Natural killer cell treated with Interleukin-12 subunit alpha and Interleukin-12 subunit beta and Interleukin-15 and Interleukin-18, amount 100 ng/mL, for 72 hours (primary cell): Measurements from ENCODE around the gene GRIN1. TPM values are rescaled to one million over a fixed set of nuclear protein-coding genes. Genes with fewer than 3 reads are reported as not detected.

Experiments
- ATAC-seq, 2 donors: fragments of 150-1000 bp; cut with Tn5 transposase in 1 of 2; sonication (Bioruptor Pico), chemical (Tn5 transposase) in 1 of 2; 2 replicates each; pipeline ENCODE4 v1.10.0; 2021
- DNase-seq: peaks from one replicate; pipeline ENCODE4 v3.0.0; 2022; ENCODE audit warnings: low spot score
- H3K27ac Mint-ChIP-seq, 2 donors: 1 replicate in 1 of 2; 2 replicates in 1 of 2; pipeline ENCODE4 v1.8.0; 2022; ENCODE audit warnings: mixed read lengths in 2 of 2, mild to moderate bottlenecking in 1 of 2, moderate library complexity in 1 of 2
- H3K27me3 Mint-ChIP-seq, 2 donors: 1 replicate in 1 of 2; 2 replicates in 1 of 2; pipeline ENCODE4 v1.8.0; 2022; ENCODE audit warnings: mixed read lengths in 2 of 2
- H3K36me3 Mint-ChIP-seq: one replicate; pipeline ENCODE4 v1.8.0; 2022; ENCODE audit warnings: mixed read lengths
- H3K4me1 Mint-ChIP-seq, 2 donors: 1 replicate in 1 of 2; 2 replicates in 1 of 2; pipeline ENCODE4 v1.8.0; 2022; ENCODE audit warnings: low read depth in 2 of 2, mixed read lengths in 2 of 2, mild to moderate bottlenecking in 1 of 2
- H3K4me3 Mint-ChIP-seq: one replicate; pipeline ENCODE4 v1.8.0; 2022; ENCODE audit warnings: mixed read lengths
- H3K9me3 Mint-ChIP-seq: 2 replicates; pipeline ENCODE4 v1.8.0; 2022; ENCODE audit warnings: mixed read lengths
- total RNA-seq, 2 donors: library from RNA; stranded (reverse); gene quantifications; one replicate each; pipeline ENCODE4 v1.2.3, GENCODE V29; 2022

GRIN1 gene
- total RNA-seq, 2 donors from 2014 or later = 0.11 TPM; not detected in 1

DNA sequence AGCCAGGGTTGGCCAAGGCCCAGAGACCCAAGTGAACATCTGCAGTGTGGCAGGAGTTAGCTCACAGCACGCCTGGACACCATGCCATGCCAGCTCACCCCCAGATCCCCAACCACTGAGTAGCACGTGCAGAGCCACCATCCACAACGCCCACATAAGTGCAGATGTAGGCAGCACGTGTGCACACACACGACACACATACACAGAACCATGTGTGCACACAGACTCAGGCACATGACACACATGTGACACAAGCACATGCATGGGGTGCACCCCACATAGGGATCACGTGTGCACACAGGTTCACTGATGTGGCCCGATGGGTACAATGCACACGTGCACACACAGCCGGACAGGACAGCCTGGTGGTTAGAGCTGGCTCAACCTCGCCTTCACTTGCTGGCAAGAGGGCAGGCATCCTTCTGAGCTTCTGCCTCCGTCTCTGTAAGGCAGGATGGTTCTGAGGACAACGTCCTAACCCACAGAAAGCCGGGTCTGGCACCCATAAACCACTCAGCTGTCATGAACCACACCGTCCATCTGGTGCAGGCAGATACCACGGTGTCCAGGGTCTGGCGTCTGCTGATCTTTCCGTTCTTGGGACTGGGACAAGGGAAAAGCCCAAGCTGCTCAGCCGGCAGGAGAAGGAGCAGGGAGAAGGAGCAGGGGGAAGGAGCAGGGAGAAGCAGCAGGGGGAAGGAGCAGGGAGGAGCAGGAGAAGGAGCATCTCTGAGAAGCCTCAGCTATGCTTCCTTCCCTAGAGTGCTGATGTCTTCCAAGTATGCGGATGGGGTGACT, 18.9 kb downstream of the GRIN1 start:
- no peak overlapping the region for H3K27ac Mint-ChIP-seq
- H3K36me3 Mint-ChIP-seq = no peaks in the 10 kb centered on the region
- peaks cover 0 to 15% of the 10 kb centered on the region in 2 donors for H3K4me1 Mint-ChIP-seq
- H3K27me3 Mint-ChIP-seq = peaks cover 17 to 19% of the 10 kb centered on the region in 2 donors
- DNase-seq (no peak), ATAC-seq (no peak)
- H3K9me3 Mint-ChIP-seq = no peaks in the 10 kb centered on the region
- no peak overlapping the region for H3K4me3 Mint-ChIP-seq

DNA sequence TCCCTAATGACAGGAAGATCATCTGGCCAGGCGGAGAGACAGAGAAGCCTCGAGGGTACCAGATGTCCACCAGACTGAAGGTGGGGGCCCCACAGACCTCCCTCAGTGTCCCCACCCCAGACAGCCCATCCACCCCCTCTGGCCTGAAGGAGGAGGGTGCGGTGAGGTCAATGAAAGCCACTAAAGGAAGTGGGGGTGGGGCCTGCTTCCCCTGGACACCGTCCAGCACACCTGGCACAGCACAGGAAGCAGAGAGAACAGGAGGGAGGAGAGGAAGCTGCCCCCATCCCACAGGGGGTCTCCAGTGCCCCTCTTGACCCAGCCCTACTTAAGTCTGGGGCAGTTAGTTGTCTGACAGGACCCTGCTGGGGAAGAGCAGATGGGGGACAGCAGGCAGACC, 19.7 kb downstream of the GRIN1 start:
- DNase-seq = no peak

DNA sequence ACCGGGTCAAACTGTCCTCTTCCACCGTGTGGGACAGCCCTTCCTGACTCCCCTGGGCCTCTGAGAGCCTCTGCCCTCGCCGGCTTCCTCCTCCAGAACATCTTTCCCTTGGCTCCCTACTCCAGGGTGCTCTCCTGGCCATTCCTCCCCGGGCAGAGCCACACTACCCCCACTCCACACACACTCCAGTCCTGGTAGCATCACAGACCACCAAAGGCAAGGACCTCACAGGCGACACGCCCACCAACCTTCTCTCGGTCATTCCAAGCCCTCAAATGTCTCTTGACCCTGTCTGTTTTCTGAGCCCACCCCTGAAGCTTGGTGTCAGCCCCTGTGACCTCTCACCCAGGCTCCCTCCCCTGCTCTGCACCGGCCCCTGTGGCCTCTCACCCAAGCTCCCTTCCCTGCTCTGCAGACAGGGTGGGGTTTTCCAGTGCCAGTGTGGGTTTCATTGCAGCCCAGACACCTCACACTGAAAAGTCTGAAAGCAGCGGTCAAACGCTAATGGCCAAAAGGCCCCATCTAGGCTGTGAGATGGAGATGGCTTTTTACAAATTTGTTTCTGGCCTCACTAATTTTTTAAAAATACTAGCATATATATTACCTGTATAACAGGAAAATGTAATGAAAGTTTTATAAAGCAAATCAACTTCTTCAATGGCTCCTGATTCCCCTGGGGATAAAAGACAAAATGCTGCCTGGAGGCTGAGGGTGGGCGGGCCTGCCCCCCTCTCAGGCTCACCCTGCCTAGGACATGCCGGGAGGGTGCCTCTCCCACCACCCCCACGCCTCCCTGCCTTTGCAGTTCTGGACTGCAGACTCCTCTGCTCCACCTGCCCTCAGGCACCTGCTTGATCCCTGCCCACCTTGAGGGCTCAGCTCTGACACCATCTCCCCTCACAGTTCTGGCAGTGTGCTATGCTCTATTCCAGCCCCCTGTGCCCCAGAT, 20.4 kb downstream of the GRIN1 start:
- no peak overlapping the region for H3K27ac Mint-ChIP-seq
- H3K9me3 Mint-ChIP-seq = no peaks in the 10 kb centered on the region
- H3K36me3 Mint-ChIP-seq = no peaks in the 10 kb centered on the region
- no peak overlapping the region for H3K4me3 Mint-ChIP-seq
- peaks cover 19% of the 10 kb centered on the region in 2 donors for H3K27me3 Mint-ChIP-seq
- H3K4me1 Mint-ChIP-seq = peaks cover 0 to 15% of the 10 kb centered on the region in 2 donors
- DNase-seq = no peak
- ATAC-seq = no peak

More for the DNA sequence above, 19.7 kb downstream of the GRIN1 start:
- Mint-ChIP-seq H3K27me3 (peaks cover 19% of the 10 kb centered on the region in 2 donors), H3K27ac (no peak overlapping the region), H3K4me1 (peaks cover 0 to 15% of the 10 kb centered on the region in 2 donors), H3K9me3 (no peaks in the 10 kb centered on the region), H3K4me3 (no peak overlapping the region), H3K36me3 (no peaks in the 10 kb centered on the region)
- no peak for ATAC-seq

DNA sequence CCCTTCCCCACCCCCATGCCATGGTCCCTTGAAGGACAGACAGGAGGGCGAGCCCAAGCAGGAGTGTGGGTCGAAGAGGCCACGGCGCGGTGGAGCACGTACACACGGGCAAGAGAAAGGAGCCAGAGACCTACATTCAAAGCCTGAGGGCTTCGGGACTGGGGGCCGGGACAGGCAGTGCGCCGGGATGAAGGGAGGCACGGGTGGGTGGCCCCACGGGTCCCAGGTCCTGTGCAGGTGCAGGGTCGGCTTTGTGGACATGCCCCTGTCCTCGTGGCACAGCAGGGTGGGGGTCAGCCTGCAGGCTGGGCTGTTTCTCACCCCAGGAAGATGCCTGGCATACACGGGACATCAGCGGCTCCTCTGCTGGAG, 21.1 kb downstream of the GRIN1 start:
- H3K36me3 Mint-ChIP-seq = no peaks in the 10 kb centered on the region
- H3K27ac Mint-ChIP-seq = no peak overlapping the region
- H3K4me3 Mint-ChIP-seq = no peak overlapping the region
- H3K9me3 Mint-ChIP-seq = no peaks in the 10 kb centered on the region
- H3K27me3 Mint-ChIP-seq = peaks cover 19% of the 10 kb centered on the region in 2 donors
- ATAC-seq (no peak), DNase-seq (no peak)
- H3K4me1 Mint-ChIP-seq = peaks cover 0 to 15% of the 10 kb centered on the region in 2 donors

DNA sequence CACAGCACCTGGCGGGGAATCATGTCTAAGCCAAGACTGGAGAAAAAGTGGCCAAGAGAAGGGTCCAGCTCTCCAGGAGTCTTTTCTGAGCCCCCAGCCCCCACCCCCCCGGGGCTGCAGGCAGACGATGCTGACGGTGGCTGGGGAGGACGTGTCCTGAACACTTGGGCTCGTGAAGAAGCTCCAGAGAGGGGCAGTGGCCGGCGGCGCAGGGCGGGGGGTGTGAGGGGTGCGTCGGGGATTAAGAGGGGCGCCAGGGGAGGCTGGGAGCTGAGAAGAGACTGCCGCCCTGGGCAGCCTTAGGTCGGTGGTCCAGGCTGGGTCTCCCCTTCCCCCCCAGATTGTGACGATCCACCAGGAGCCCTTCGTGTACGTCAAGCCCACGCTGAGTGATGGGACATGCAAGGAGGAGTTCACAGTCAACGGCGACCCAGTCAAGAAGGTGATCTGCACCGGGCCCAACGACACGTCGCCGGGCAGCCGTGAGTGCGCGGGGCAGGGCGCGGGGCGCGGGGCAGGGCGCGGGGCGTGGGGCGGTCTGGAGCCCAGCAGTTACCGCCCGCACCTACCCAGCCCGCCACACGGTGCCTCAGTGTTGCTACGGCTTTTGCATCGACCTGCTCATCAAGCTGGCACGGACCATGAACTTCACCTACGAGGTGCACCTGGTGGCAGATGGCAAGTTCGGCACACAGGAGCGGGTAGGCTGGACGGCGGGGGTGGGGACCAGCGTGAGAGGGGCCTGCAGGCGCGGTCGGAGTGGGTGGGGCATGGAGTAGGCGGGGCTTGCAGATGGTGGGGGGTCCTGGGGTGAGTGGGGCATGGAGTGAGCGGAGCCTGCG, 22.0 kb downstream of the GRIN1 start:
- H3K36me3 Mint-ChIP-seq = no peaks in the 10 kb centered on the region
- H3K27ac Mint-ChIP-seq = no peak overlapping the region
- DNase-seq (no peak), ATAC-seq (no peak)
- H3K4me1 Mint-ChIP-seq = peaks cover 0 to 15% of the 10 kb centered on the region in 2 donors
- H3K9me3 Mint-ChIP-seq = no peaks in the 10 kb centered on the region
- peaks cover 18 to 19% of the 10 kb centered on the region in 2 donors for H3K27me3 Mint-ChIP-seq
- no peak overlapping the region for H3K4me3 Mint-ChIP-seq

DNA sequence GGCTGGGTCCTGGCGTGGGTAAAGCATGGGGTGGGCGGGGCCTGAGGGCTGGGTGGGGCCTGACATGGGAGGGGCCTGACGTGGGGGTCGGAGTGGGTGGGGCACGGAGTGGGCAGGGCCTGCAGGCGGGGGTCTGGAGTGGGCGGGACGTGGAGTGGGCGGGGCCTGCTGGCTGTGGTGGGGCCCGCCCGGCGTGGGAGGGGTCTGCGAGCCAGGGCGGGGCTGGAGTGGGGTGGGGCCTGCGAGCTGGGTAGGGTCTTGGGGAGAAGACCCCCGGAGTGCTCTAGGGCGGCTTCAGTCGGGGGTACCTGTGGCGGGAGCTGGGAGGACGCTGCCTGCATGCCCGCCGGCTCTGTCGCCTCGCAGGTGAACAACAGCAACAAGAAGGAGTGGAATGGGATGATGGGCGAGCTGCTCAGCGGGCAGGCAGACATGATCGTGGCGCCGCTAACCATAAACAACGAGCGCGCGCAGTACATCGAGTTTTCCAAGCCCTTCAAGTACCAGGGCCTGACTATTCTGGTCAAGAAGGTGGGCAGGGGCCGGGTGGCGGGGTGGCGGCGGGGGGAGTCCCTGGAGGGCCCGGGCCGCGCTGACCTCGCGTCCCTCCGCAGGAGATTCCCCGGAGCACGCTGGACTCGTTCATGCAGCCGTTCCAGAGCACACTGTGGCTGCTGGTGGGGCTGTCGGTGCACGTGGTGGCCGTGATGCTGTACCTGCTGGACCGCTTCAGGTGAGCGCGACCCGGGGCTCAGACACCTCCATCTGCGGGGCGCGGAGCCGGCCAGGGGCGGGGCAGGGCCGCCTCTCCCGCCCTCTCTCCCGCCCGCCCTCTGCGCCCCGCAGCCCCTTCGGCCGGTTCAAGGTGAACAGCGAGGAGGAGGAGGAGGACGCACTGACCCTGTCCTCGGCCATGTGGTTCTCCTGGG, 22.9 kb downstream of the GRIN1 start:
- ATAC-seq (no peak), DNase-seq (no peak)
- H3K4me1 Mint-ChIP-seq = peaks cover 0 to 15% of the 10 kb centered on the region in 2 donors
- no peak overlapping the region for H3K4me3 Mint-ChIP-seq
- no peaks in the 10 kb centered on the region for H3K9me3 Mint-ChIP-seq
- no peaks in the 10 kb centered on the region for H3K36me3 Mint-ChIP-seq
- H3K27me3 Mint-ChIP-seq = peaks cover 21 to 25% of the 10 kb centered on the region in 2 donors
- no peak overlapping the region for H3K27ac Mint-ChIP-seq

DNA sequence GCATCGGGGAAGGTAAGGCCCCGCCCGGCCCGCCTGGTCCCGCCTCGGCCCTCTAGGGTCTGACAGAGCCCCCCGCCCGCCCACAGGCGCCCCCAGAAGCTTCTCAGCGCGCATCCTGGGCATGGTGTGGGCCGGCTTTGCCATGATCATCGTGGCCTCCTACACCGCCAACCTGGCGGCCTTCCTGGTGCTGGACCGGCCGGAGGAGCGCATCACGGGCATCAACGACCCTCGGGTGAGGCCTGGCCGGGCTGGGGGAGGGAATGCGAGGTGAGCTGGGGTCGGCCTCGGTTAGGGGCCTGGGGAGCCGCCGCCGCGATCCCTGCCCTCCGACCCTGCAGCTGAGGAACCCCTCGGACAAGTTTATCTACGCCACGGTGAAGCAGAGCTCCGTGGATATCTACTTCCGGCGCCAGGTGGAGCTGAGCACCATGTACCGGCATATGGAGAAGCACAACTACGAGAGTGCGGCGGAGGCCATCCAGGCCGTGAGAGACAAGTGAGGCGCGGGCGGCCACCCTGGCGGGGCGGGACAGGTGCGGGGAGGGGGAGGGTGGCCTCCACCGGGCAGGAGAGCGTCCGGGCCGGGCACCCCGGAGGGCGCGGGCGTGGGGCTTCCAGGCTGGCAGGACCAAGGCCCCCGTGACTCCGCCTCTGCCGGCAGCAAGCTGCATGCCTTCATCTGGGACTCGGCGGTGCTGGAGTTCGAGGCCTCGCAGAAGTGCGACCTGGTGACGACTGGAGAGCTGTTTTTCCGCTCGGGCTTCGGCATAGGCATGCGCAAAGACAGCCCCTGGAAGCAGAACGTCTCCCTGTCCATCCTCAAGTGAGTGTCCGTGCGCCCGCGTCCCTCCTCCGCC, 23.8 kb downstream of the GRIN1 start:
- ATAC-seq (no peak), DNase-seq (no peak)
- Mint-ChIP-seq H3K4me3 (no peak overlapping the region), H3K27ac (no peak overlapping the region), H3K36me3 (no peaks in the 10 kb centered on the region), H3K4me1 (peaks cover 0 to 10% of the 10 kb centered on the region in 2 donors), H3K27me3 (peaks cover 21 to 25% of the 10 kb centered on the region in 2 donors), H3K9me3 (no peaks in the 10 kb centered on the region)

DNA sequence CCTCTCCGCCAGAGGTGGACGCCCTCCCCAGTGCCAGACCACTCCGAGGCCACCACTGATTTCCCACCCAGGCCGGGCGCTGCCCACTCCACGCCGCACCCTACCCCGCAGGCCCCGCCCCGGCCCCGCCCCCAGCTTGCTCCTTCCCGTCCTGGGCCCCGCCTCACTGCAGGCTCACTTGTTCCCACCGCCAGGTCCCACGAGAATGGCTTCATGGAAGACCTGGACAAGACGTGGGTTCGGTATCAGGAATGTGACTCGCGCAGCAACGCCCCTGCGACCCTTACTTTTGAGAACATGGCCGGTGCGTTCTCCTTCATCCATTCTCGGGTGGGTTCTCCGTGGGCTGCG, 24.4 kb downstream of the GRIN1 start:
- no peak overlapping the region for H3K27ac Mint-ChIP-seq
- no peaks in the 10 kb centered on the region for H3K9me3 Mint-ChIP-seq
- H3K27me3 Mint-ChIP-seq = peaks cover 16 to 19% of the 10 kb centered on the region in 2 donors
- DNase-seq (no peak), ATAC-seq (no peak)
- H3K4me1 Mint-ChIP-seq = peaks cover 0 to 6% of the 10 kb centered on the region in 2 donors
- no peak overlapping the region for H3K4me3 Mint-ChIP-seq
- no peaks in the 10 kb centered on the region for H3K36me3 Mint-ChIP-seq

DNA sequence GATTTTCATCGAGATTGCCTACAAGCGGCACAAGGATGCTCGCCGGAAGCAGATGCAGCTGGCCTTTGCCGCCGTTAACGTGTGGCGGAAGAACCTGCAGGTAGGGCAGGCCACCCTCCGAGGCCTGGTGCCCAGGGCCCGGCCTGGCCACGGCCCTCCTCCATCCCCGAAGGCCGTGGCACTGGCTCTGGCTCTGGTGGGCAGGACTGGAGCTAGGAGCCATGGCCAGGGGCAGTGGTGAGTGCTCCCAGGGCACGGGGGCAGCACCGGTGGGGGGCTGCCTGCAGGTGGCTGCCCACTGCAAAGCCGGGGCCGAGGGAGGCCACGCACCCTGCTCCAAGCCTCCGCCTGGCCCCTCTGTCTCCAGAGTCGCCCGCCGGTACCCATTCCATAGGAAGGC, 24.9 kb downstream of the GRIN1 start:
- H3K27me3 Mint-ChIP-seq = peaks cover 16 to 17% of the 10 kb centered on the region in 2 donors
- no peaks in the 10 kb centered on the region for H3K9me3 Mint-ChIP-seq
- H3K4me1 Mint-ChIP-seq = peaks cover 0 to 5% of the 10 kb centered on the region in 2 donors
- no peaks in the 10 kb centered on the region for H3K36me3 Mint-ChIP-seq
- ATAC-seq (no peak), DNase-seq (no peak)
- no peak overlapping the region for H3K4me3 Mint-ChIP-seq
- H3K27ac Mint-ChIP-seq = no peak overlapping the region

DNA sequence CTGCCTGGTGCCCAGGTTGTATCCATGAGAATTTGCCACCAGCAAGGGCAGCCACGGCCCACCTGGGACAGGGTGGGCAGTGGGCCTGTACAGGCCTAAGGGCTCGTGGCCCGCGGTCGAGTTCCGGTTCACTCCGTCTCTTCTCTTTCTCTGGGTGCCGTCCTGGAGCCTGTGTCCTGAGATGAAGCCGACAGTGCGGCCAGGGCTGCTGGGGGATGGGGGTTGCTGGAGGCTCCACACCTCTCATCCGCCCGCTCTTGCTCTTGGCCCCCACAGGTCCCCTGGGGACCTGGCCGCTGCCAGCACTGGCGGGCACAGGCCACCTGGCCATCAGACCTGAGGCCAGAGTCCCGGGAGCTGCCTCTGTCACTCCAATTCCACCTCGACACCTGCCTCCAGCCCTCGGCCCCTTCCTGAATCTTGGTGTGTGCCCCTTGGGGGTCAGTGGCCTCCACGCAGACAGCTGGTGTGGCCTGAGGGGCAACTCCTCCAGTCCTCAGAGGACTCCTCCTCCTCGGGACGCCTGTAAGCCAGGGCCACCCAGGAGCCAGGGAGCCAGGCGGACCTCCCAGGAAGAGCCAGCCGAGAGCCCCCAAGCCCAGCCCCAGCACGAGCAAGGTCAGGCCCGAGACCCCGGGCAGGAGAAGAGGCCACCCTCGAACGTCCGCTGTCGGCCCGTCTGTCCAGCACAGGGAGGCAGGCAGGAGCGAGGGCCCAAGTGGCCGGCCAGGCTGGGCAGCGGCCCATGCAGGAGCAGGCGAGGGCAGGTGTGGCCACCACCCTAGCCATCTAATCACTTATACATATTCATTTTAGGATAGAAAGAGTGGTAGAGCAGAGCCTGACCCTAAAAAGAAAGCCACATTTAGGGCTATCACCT, 25.7 kb downstream of the GRIN1 start:
- Mint-ChIP-seq H3K4me3 (no peak overlapping the region), H3K27ac (no peak overlapping the region), H3K4me1 (no peaks in the 10 kb centered on the region), H3K27me3 (peaks cover 9 to 10% of the 10 kb centered on the region in 2 donors), H3K36me3 (no peaks in the 10 kb centered on the region), H3K9me3 (no peaks in the 10 kb centered on the region)
- DNase-seq = no peak
- ATAC-seq = no peak

DNA sequence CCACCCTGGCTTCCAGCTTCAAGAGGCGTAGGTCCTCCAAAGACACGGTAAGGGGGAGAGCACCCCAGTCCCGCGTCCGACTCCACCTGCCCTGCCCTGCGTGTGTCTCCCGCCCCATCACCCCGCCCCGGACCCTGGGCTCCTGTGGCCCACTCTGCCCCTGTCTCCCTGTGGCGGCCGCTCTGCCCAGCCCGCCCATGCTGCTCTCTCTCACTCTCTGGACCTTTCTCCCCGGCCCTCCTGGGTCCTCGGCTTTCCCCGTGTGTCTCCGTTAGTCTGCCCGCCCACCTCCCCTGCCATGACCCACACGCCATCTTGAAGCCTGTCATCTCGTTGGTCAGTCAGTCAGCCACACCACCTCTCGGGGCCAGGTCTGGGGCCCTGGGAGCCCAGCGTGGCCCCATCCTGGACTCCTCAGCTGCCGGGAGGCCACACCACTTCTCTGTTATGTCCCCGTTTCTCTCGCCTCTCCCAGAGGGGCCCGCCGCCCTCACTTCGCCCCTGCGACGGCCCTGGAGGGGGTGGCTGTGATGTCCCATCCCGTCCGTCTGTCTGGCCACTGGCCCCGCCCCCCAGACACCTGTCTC, 26.4 kb downstream of the GRIN1 start:
- ATAC-seq (no peak), DNase-seq (no peak)
- Mint-ChIP-seq H3K4me1 (no peaks in the 10 kb centered on the region), H3K9me3 (no peaks in the 10 kb centered on the region), H3K36me3 (no peaks in the 10 kb centered on the region), H3K4me3 (no peak overlapping the region), H3K27ac (no peak overlapping the region), H3K27me3 (peaks cover 6 to 7% of the 10 kb centered on the region in 2 donors)
